Thyroid gland (tissue), 4 donors: ENCODE results near the gene STARD9. TPM values are rescaled to one million over a fixed set of nuclear protein-coding genes. Genes with fewer than 3 reads are reported as not detected.

ENCODE experiments used
- DNase-seq, 2 donors: peaks; one replicate each; pipeline ENCODE4 v3.0.0-alpha.2; 2019
- H3K27ac ChIP-seq, 3 donors: fragments of 200-600 bp; sonication (generic); 1 replicate in 2 of 3; 2 replicates in 1 of 3; pipeline ENCODE4 v1.5.1; 2016 to 2019; ENCODE audit warnings: mild to moderate bottlenecking in 1 of 3, moderate library complexity in 1 of 3
- H3K27me3 ChIP-seq: fragments of 200-600 bp; sonication (generic); one replicate; pipeline ENCODE4 v1.5.1; 2019
- H3K36me3 ChIP-seq, 2 donors: fragments of 200-600 bp; sonication (generic); one replicate each; pipeline ENCODE4 v1.5.1; 2016 to 2019
- H3K4me1 ChIP-seq, 2 donors: fragments of 200-600 bp; sonication (generic); one replicate each; pipeline ENCODE4 v1.5.1; 2017 to 2019
- H3K4me3 ChIP-seq, 3 donors: fragments of 200-600 bp; sonication (generic); replicated peaks in 1 of 3; 1 replicate in 2 of 3; 2 replicates in 1 of 3; pipeline ENCODE4 v1.5.1; 2016; ENCODE audit warnings: mild to moderate bottlenecking in 1 of 3
- H3K9me3 ChIP-seq: fragments of 200-600 bp; sonication (generic); one replicate; pipeline ENCODE4 v1.5.1; 2017
- POLR2A ChIP-seq, 2 donors: fragments of 450-650 bp; IDR thresholded peaks; one replicate each; pipeline ENCODE4 v1.6.1; 2017; ENCODE audit warnings: antibody characterized with exemption in 2 of 2, mild to moderate bottlenecking in 2 of 2, moderate library complexity in 1 of 2
- WGBS, 2 donors: methylation state at CpG; one replicate each; pipeline ENCODE4 v1.1.5; 2017; 5-methylcytosine and 5-hydroxymethylcytosine counted together
- intact Hi-C: fragments of 100-400 bp; cut with DNase I; formaldehyde crosslinking; loops from one replicate; pipeline ENCODE4 v1.15.1; 2023
- total RNA-seq, 4 donors: library from RNA; depleted of rRNA; stranded (reverse); fragments of >200 nt; gene quantifications; one replicate each; pipeline ENCODE4 v1.2.3, GENCODE V29; 2016
- TF ChIP-seq, protein P1 (sequence below), 6 experiments: fragments of 200-600 bp in 3 of 6; fragments of 450-650 bp in 3 of 6; sonication (generic) in 3 of 6; IDR thresholded peaks; one replicate each; pipeline ENCODE4 v1.5.1; 2016 to 2019; ENCODE audit warnings: antibody characterized with exemption in 6 of 6, mild to moderate bottlenecking in 2 of 6, inconsistent platforms in 1 of 6, moderate library complexity in 1 of 6

The STARD9 gene
- total RNA-seq, 4 donors from 2014 or later: 6.4 to 23.4 (median 10.1) TPM

GRCh38 chr15:42611532-42611931, 36.1 kb downstream of the STARD9 start:
- H3K27me3 ChIP-seq: no peaks in the 10 kb centered on the region
- WGBS, 2 donors: 76 to 78% methylated on average over 1 of the region's 1 CpG
- H3K4me1 ChIP-seq: peaks cover 0 to 9% of the 10 kb centered on the region in 2 donors
- H3K4me3 ChIP-seq: no peak overlapping the region
- H3K36me3 ChIP-seq: no peaks in the 10 kb centered on the region
- no peak for TF ChIP-seq POLR2A (IDR thresholded peaks at IDR 0.05)
- TF ChIP-seq, protein P1, sequence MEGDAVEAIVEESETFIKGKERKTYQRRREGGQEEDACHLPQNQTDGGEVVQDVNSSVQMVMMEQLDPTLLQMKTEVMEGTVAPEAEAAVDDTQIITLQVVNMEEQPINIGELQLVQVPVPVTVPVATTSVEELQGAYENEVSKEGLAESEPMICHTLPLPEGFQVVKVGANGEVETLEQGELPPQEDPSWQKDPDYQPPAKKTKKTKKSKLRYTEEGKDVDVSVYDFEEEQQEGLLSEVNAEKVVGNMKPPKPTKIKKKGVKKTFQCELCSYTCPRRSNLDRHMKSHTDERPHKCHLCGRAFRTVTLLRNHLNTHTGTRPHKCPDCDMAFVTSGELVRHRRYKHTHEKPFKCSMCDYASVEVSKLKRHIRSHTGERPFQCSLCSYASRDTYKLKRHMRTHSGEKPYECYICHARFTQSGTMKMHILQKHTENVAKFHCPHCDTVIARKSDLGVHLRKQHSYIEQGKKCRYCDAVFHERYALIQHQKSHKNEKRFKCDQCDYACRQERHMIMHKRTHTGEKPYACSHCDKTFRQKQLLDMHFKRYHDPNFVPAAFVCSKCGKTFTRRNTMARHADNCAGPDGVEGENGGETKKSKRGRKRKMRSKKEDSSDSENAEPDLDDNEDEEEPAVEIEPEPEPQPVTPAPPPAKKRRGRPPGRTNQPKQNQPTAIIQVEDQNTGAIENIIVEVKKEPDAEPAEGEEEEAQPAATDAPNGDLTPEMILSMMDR (IDR thresholded peaks at IDR 0.05): no peak
- intact Hi-C loops: no loop called here
- DNase-seq: no peak
- no peaks in the 10 kb centered on the region for H3K9me3 ChIP-seq
- no peak overlapping the region for H3K27ac ChIP-seq

GRCh38 chr15:42612367-42612912, 37.0 kb downstream of the STARD9 start:
- H3K27ac ChIP-seq: no peak overlapping the region
- intact Hi-C loops: no loop called here
- no peaks in the 10 kb centered on the region for H3K27me3 ChIP-seq
- no peaks in the 10 kb centered on the region for H3K36me3 ChIP-seq
- no peaks in the 10 kb centered on the region for H3K9me3 ChIP-seq
- DNase-seq: no peak
- no peak overlapping the region for H3K4me3 ChIP-seq
- peaks cover 0 to 9% of the 10 kb centered on the region in 2 donors for H3K4me1 ChIP-seq
- WGBS, 2 donors: 85 to 86% methylated on average over 8 of the region's 8 CpGs
- no peak for TF ChIP-seq POLR2A (IDR thresholded peaks at IDR 0.05)
- TF ChIP-seq, protein P1 (IDR thresholded peaks at IDR 0.05): no peak

DNA sequence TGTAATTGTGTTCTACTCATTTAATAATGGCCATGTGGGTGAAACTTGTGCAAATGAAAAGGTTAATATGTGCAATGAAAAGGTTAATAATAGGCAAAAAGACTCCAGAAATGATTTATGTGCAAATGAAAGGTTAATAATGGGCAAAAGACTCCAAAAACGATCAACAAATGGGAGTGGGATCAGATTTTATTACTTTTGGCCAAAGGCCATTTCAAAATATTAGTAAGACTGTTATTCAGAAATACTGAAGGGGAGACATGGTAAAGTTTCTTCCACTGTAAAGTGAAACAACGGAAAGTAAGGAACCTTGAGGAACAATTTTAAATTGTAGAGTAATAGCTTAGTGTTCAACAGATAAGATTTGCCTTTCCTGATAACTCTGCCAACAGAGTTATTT, 40.7 kb downstream of the STARD9 start:
- no peak for TF ChIP-seq POLR2A (IDR thresholded peaks at IDR 0.05)
- TF ChIP-seq, protein P1 (IDR thresholded peaks at IDR 0.05): no peak
- no peaks in the 10 kb centered on the region for H3K4me1 ChIP-seq
- intact Hi-C loops: no loop called here
- H3K27me3 ChIP-seq: no peaks in the 10 kb centered on the region
- no peak overlapping the region for H3K4me3 ChIP-seq
- WGBS, 2 donors: 59 to 67% methylated on average over 2 of the region's 2 CpGs
- no peaks in the 10 kb centered on the region for H3K9me3 ChIP-seq
- H3K36me3 ChIP-seq: no peaks in the 10 kb centered on the region
- H3K27ac ChIP-seq: no peak overlapping the region
- no peak for DNase-seq

DNA sequence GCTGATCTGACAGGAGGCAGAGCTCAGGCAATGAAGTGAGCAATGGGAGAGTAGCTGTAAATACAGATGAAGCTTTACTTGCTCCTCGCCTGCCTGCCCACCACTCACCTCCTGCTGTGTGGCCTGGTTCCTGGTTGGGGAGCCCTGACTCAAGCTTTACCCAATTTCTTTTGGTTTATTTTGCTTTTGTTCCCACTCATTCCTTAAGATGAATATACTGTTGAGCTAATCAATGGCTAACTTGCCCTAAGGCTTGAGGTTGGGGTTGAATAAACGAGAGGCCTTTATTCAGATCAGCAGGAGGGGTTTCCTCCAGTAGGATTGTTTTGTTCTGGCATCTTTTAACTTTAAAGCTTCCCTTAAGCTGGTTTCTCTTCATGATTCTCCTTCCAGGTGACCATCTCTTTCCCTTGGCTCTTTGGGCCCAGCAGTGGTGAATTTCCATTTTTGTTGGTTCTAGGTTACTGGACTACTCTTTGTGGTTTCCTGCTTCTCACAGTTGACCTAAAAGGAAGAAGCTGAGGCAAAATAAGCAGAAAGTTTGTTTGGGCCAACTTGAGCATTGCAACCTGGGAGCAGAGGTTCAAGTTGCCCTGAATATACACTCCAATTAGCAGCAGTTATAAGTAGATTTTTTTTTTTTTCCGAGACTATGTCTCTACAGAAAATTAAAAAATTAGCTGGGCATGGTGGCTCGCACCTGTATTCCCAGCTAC, 44.4 kb downstream of the STARD9 start:
- no peak for DNase-seq
- Histone ChIP-seq H3K27me3 (no peaks in the 10 kb centered on the region), H3K27ac (no peak overlapping the region), H3K4me1 (no peaks in the 10 kb centered on the region), H3K9me3 (no peaks in the 10 kb centered on the region), H3K4me3 (no peak overlapping the region), H3K36me3 (no peaks in the 10 kb centered on the region)
- no peak for TF ChIP-seq POLR2A (IDR thresholded peaks at IDR 0.05)
- TF ChIP-seq, protein P1 (IDR thresholded peaks at IDR 0.05): no peak
- intact Hi-C loops: no loop called here
- WGBS, 2 donors: 88 to 91% methylated on average over 4 of the region's 4 CpGs

DNA sequence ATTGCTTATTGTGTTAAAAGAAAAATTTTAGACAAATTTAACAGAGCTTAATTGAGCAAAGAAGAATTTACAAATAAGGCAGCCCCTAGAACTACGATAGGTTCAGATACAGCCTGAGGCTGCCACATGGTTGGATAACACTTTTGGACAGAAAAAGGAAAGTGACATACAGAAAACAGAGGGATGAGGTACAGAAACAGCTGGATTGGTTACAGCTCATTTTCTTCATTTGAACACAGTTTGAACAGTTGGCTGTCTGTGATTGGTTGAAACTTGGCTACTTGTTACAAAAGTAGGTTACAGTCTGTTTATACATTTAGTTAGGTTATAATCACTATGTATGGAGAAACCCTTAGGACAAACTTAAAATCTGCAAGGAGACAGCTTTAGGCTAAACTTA, 46.0 kb downstream of the STARD9 start:
- H3K27me3 ChIP-seq: no peaks in the 10 kb centered on the region
- H3K9me3 ChIP-seq: no peaks in the 10 kb centered on the region
- no peaks in the 10 kb centered on the region for H3K4me1 ChIP-seq
- no peak overlapping the region for H3K4me3 ChIP-seq
- no peak for TF ChIP-seq POLR2A (IDR thresholded peaks at IDR 0.05)
- TF ChIP-seq, protein P1 (IDR thresholded peaks at IDR 0.05): no peak
- intact Hi-C loops: no loop called here
- no peak overlapping the region for H3K27ac ChIP-seq
- H3K36me3 ChIP-seq: no peaks in the 10 kb centered on the region
- no peak for DNase-seq
- WGBS, 2 donors: 98 to 100% methylated on average over 1 of the region's 1 CpG
